ENCODE measurements around the gene TBC1D8. TPM values are rescaled to one million over a fixed set of nuclear protein-coding genes. Genes with fewer than 3 reads are reported as not detected.

Gene TBC1D8
- total and polyA plus RNA-seq, 2 of the 8 experiments (the other 6 are each of a cell fraction or from before 2014, with no cell fraction given), result 20.8 to 21.8 TPM

GRCh38 chr2:101161658-101162057 is 10.5 kb upstream of the TBC1D8 start (continued):
- TF ChIP-seq HDAC6 (IDR thresholded peaks at IDR 0.05; ENCODE audit: low read depth, low read length) (no peak), ASH2L (IDR thresholded peaks at IDR 0.05; ENCODE audit: low read length) (no peak), ATF3 (IDR thresholded peaks at IDR 0.05; ENCODE audit: insufficient read depth, low read depth, low read length) (no peak)
